A549 treated with RU486 at 1 μM for 4 hours (cell line): Measurements from ENCODE around the gene IDH3B. TPM values are rescaled to one million over a fixed set of nuclear protein-coding genes. Genes with fewer than 3 reads are reported as not detected.

Experiments
- total RNA-seq: library from RNA; stranded (reverse); fragments of 200-300 nt; extraction: Qiagen RNA extraction; gene quantifications from 5 replicates; pipeline ENCODE4 v1.2.3, GENCODE V29; 2022; ENCODE audit warnings: low read depth

The IDH3B gene
- total RNA-seq: 122 to 135 TPM (median 131 TPM) in 5 replicates

GRCh38 chr20:2663887-2664719 lies at the start of gene IDH3B:
IDH3B (minus strand) TSS chr20:2664216; CDS start chr20:2664188, 28 bp downstream.

GRCh38 chr20:2692036-2692885 lies 28.2 kb upstream of the IDH3B start, which contains the start of gene EBF4:
EBF4 (plus strand) TSS chr20:2692780; CDS start chr20:2693646, 866 bp downstream.

GRCh38 chr20:2651772-2652723 lies 12.0 kb downstream of the IDH3B start, which contains the start of gene NOP56:
NOP56 (plus strand) TSS chr20:2652632; CDS start chr20:2652661, 29 bp downstream.

Other genes with a start within 250 kb of the IDH3B start
- 866 to 1,088 TPM (median 1,022 TPM) in 5 replicates for gene SNRPB, start 193.4 kb downstream of the IDH3B start, total RNA-seq
- 13.1 to 16.7 TPM (median 13.7 TPM) in 5 replicates for gene ZNF343, start 155.3 kb downstream of the IDH3B start, total RNA-seq
- gene TMC2, start 127.6 kb downstream of the IDH3B start, total RNA-seq: not detected in 5 replicates
- gene NOP56, start 11.6 kb downstream of the IDH3B start, total RNA-seq: 572 to 771 TPM (median 628 TPM) in 5 replicates
- gene EBF4, start 28.6 kb upstream of the IDH3B start, total RNA-seq: 2.4 to 3.0 TPM (median 2.7 TPM) in 5 replicates
- gene CPXM1, start 136.4 kb upstream of the IDH3B start, total RNA-seq: not detected in 5 replicates
- 0.34 to 0.66 TPM (median 0.36 TPM) in 3 of 5 replicates, not detected in the others for gene C20orf141, start 150.8 kb upstream of the IDH3B start, total RNA-seq
- gene TMEM239, start 152.1 kb upstream of the IDH3B start, total RNA-seq: 0.02 to 0.07 TPM in 2 of 5 replicates, not detected in the others
- gene PCED1A, start 176.4 kb upstream of the IDH3B start, total RNA-seq: 16.1 to 31.2 TPM (median 25.4 TPM) in 5 replicates
- gene VPS16, start 176.5 kb upstream of the IDH3B start, total RNA-seq: 23.4 to 34.1 TPM (median 32.3 TPM) in 5 replicates
- 32.8 to 39.8 TPM (median 37.8 TPM) in 5 replicates for gene PTPRA, start 209.3 kb upstream of the IDH3B start, total RNA-seq